T follicular helper cell (primary cell): ENCODE measurements around the gene ZNF410.
A peak's percentile ranks its signal among the peaks of the same experiment; 100 is the strongest.
"Not testable (repeated sequence)": the region's sequence is repeated elsewhere in the genome, so short reads cannot be mapped to it uniquely, and the experiment has no call there.

Experiments
- DNase-seq: peaks from one replicate; pipeline ENCODE4 v3.0.0-alpha.2; 2020; ENCODE audit warnings: low read depth

ZNF410 gene

GRCh38 chr14:73887318-73887616 lies 608 bp downstream of the ZNF410 start:
- DNase-seq: no peak

- no peak for DNase-seq
These were observed 1.2 kb downstream of the ZNF410 start for GRCh38 chr14:73887694-73888459.

DNA sequence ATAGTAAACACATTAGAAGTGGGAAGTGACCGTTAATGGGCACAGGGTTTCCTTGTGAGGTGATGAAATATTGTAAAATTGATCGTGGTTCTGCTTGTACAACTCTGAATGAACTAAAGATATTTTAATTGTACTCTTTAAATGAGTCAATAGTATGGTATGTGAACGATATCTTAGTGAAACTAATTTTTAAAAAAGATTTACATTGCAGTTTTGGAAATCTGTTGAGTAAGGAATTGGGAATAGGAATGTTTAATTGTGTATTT lies 1.7 kb downstream of the ZNF410 start:
- DNase-seq: no peak

GRCh38 chr14:73888971-73889370 lies 2.3 kb downstream of the ZNF410 start:
- no peak for DNase-seq

GRCh38 chr14:73889376-73889775 lies 2.7 kb downstream of the ZNF410 start:
- no peak for DNase-seq

DNA sequence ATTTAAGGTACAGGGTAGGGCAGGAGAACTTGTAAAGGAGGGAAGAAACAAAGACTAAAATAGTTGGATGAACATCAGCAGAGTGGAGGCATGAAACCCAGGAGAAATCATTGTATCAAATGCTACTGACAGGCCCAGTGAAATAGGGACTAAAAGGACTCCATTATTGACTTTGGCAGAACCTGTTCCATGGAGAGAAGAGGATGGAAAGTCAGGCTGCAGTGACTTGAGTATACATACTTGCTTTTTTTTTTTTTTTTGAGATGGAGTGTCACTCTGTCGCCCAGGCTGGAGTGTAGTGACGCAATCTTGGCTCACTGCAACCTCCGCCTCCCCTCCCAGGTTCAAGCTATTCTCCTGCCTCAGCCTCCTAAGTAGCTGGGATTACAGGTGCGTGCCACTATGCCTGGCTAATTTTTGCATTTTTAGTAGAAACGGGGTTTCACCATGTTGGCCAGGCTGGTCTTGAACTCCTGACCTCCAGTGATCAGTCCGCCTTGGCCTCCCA lies 7.6 kb downstream of the ZNF410 start:
- DNase-seq: not testable (repeated sequence)

- no peak for DNase-seq
These were observed 9.3 kb downstream of the ZNF410 start for GRCh38 chr14:73895939-73896338.

GRCh38 chr14:73896521-73896920 lies 9.9 kb downstream of the ZNF410 start:
- no peak for DNase-seq

DNA sequence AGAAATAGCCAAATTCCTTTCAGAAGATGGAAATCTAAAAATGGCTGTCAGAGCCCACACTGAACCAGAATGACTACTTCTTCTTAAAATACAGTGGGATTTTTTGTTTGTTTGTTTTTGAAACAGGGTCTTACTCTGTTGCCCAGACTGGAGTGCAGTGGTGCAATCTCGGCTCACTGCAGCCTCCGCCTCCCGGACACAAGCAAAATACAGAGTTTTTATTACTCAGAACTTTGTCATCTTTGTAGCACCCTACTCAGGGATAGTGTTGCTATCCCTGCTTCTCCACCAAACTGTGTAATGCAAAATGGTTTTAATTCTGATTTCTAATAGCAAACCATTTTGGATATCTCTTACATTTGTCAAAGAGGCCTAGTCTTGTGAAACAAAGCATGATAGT lies 16.4 kb downstream of the ZNF410 start:
- no peak for DNase-seq

GRCh38 chr14:73909681-73910080 lies 23.0 kb downstream of the ZNF410 start:
- no peak for DNase-seq

GRCh38 chr14:73913256-73913655 lies 26.6 kb downstream of the ZNF410 start:
- no peak for DNase-seq

- no peak for DNase-seq
These were observed 29.7 kb downstream of the ZNF410 start for GRCh38 chr14:73916324-73916723.

- not testable (repeated sequence) for DNase-seq
These were observed 32.8 kb downstream of the ZNF410 start for GRCh38 chr14:73919457-73919856.

GRCh38 chr14:73924337-73924736 lies 37.7 kb downstream of the ZNF410 start:
- no peak for DNase-seq

GRCh38 chr14:73935666-73936065 lies 49.0 kb downstream of the ZNF410 start:
- DNase-seq: no peak

DNA sequence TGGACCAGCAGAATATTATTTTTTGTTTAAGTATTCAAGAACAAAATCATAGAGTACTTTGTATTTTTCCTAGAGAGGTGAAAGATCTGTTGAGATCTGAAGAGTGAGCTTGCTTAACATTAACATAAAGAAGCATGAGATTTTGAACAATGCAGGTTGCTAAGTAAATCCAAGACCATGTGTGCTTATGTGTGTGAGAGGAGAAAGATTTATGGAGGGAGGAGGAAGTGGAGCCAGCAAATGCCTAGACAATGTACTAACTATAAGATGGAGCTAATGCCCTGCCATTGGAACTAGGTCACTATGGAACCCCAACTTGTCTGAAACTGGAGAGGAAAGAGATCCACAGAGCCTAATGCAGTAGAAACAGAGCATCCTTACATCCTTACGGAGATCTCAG lies 49.9 kb downstream of the ZNF410 start:
- no peak for DNase-seq

GRCh38 chr14:73937012-73937411 lies 50.4 kb downstream of the ZNF410 start:
- DNase-seq: no peak

DNA sequence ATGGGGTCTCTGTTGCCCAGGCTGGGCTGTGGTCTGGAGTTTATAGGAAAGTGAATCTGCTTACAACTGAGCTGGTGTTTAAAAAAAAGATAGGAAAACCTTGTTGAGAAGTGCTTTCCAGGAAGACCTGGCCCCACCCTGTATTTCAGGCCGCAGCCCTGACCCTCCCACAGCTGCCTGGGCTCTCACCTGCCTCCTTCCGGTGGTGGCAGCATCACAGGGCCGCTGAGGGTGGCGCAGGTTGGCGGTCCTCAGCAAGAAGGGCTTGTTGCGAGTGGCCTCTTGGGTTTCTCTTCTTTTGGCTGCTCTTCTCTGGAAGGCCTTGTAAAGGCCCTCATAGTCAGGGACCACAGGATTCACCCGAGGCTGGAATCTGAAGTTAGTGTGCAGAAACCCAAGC lies 55.5 kb downstream of the ZNF410 start:
- DNase-seq: no peak

- DNase-seq: no peak
These were observed 56.4 kb downstream of the ZNF410 start for GRCh38 chr14:73943083-73943482.

- no peak for DNase-seq
These were observed 57.9 kb downstream of the ZNF410 start for GRCh38 chr14:73944432-73945158.

GRCh38 chr14:73945159-73945670 lies 58.6 kb downstream of the ZNF410 start:
- DNase-seq: no peak

GRCh38 chr14:73949752-73950734 lies 63.4 kb downstream of the ZNF410 start, which contains the start of the genes COQ6 and FAM161B:
COQ6 (plus strand) TSS chr14:73950302; CDS start chr14:73950333, 31 bp downstream.
FAM161B (minus strand) TSS chr14:73950094; CDS start chr14:73950026, 68 bp downstream.
- peak; percentile 90 for DNase-seq
